H9 (cell line): ENCODE results near the gene DGKE. TPM values are rescaled to one million over a fixed set of nuclear protein-coding genes. Genes with fewer than 3 reads are reported as not detected.

ENCODE experiments used
- DNase-seq: peaks from one replicate; pipeline ENCODE4 v3.0.0-alpha.2; 2017
- H2AFZ ChIP-seq: one replicate; pipeline ENCODE4 v1.6.1; 2013; ENCODE audit warnings: mild to moderate bottlenecking, low read length, control low read depth, moderate library complexity
- H2AK5ac ChIP-seq: 2 replicates; pipeline ENCODE4 v1.6.1; 2013; ENCODE audit warnings: low read length, control low read depth, mixed read lengths; ENCODE audit not compliant: insufficient read length
- H2BK120ac ChIP-seq: one replicate; pipeline ENCODE4 v1.6.1; 2013; ENCODE audit warnings: low read depth, mild to moderate bottlenecking, low read length, control low read depth, inconsistent platforms; ENCODE audit not compliant: poor library complexity, severe bottlenecking
- H2BK12ac ChIP-seq: 2 replicates; pipeline ENCODE4 v1.6.1; 2013; ENCODE audit warnings: low read length, control low read depth, mixed read lengths, low read depth; ENCODE audit not compliant: insufficient read length
- H2BK15ac ChIP-seq: 2 replicates; pipeline ENCODE4 v1.6.1; 2013; ENCODE audit warnings: low read depth, low read length, control low read depth
- H2BK20ac ChIP-seq: one replicate; pipeline ENCODE4 v1.6.1; 2013; ENCODE audit warnings: low read depth, mild to moderate bottlenecking, low read length, control low read depth, inconsistent platforms; ENCODE audit not compliant: poor library complexity, severe bottlenecking
- H2BK5ac ChIP-seq: 2 replicates; pipeline ENCODE4 v1.6.1; 2013; ENCODE audit warnings: low read length, control low read depth, mixed read lengths; ENCODE audit not compliant: insufficient read length
- H3K14ac ChIP-seq: 2 replicates; pipeline ENCODE4 v1.6.1; 2013; ENCODE audit warnings: low read length, control low read depth; ENCODE audit not compliant: insufficient read depth
- H3K18ac ChIP-seq: 2 replicates; pipeline ENCODE4 v1.6.1; 2013; ENCODE audit warnings: low read depth, mild to moderate bottlenecking, mixed read lengths, low read length, control low read depth; ENCODE audit not compliant: insufficient read length
- H3K23ac ChIP-seq: 2 replicates; pipeline ENCODE4 v1.6.1; 2013; ENCODE audit warnings: low read length, control low read depth, mixed read lengths, low read depth; ENCODE audit not compliant: insufficient read length
- H3K23me2 ChIP-seq: 2 replicates; pipeline ENCODE4 v1.6.1; 2013; ENCODE audit warnings: low read depth, mild to moderate bottlenecking, mixed read lengths, low read length, control low read depth; ENCODE audit not compliant: insufficient read length, poor library complexity, severe bottlenecking
- H3K27ac ChIP-seq: 2 replicates; pipeline ENCODE4 v1.5.1; 2013; ENCODE audit warnings: low read length, control low read depth, mixed read lengths, low read depth; ENCODE audit not compliant: insufficient read length
- H3K27me3 ChIP-seq: 2 replicates; pipeline ENCODE4 v1.6.1; 2013; ENCODE audit warnings: low read length, control low read depth, inconsistent platforms; ENCODE audit not compliant: insufficient read depth
- H3K4ac ChIP-seq: 2 replicates; pipeline ENCODE4 v1.6.1; 2013; ENCODE audit warnings: low read depth, mild to moderate bottlenecking, control low read depth, inconsistent platforms, low read length, moderate library complexity
- H3K4me1 ChIP-seq: 2 replicates; pipeline ENCODE4 v1.6.1; 2013; ENCODE audit warnings: low read length, control low read depth, inconsistent platforms; ENCODE audit not compliant: insufficient read depth
- H3K4me2 ChIP-seq: 2 replicates; pipeline ENCODE4 v1.6.1; 2013; ENCODE audit warnings: low read length, control low read depth, mixed read lengths; ENCODE audit not compliant: insufficient read length, insufficient read depth
- H3K56ac ChIP-seq: 2 replicates; pipeline ENCODE4 v1.6.1; 2013; ENCODE audit warnings: low read depth, mild to moderate bottlenecking, mixed read lengths, low read length, control low read depth; ENCODE audit not compliant: insufficient read length
- H3K79me1 ChIP-seq: 2 replicates; pipeline ENCODE4 v1.6.1; 2013; ENCODE audit warnings: low read depth, mild to moderate bottlenecking, moderate library complexity, low read length, control low read depth, inconsistent platforms; ENCODE audit not compliant: insufficient read depth, poor library complexity, severe bottlenecking
- H3K79me2 ChIP-seq: 2 replicates; pipeline ENCODE4 v1.6.1; 2013; ENCODE audit warnings: low read length, control low read depth, inconsistent platforms; ENCODE audit not compliant: insufficient read depth
- H3K9ac ChIP-seq: 2 replicates; pipeline ENCODE4 v1.6.1; 2013; ENCODE audit warnings: low read length, control low read depth, mixed read lengths; ENCODE audit not compliant: insufficient read length; ENCODE audit errors: extremely low read depth
- H3K9me3 ChIP-seq: one replicate; pipeline ENCODE4 v1.6.1; 2013; ENCODE audit warnings: low read depth, low read length, inconsistent platforms; ENCODE audit not compliant: control insufficient read depth
- H3T11ph ChIP-seq: one replicate; pipeline ENCODE4 v1.6.1; 2013; ENCODE audit warnings: mild to moderate bottlenecking, low read length, control low read depth, inconsistent platforms
- H4K20me1 ChIP-seq: one replicate; pipeline ENCODE4 v1.6.1; 2013; ENCODE audit not compliant: control insufficient read depth, insufficient read length, insufficient read depth
- H4K5ac ChIP-seq: 2 replicates; pipeline ENCODE4 v1.6.1; 2013; ENCODE audit warnings: low read depth, mild to moderate bottlenecking, mixed read lengths, low read length, control low read depth; ENCODE audit not compliant: insufficient read length
- H4K8ac ChIP-seq: replicated peaks from 2 replicates; pipeline ENCODE4 v1.6.1; 2013; ENCODE audit warnings: low read length, control low read depth, mixed read lengths, low read depth; ENCODE audit not compliant: insufficient read length
- H4K91ac ChIP-seq: 2 replicates; pipeline ENCODE4 v1.6.1; 2013; ENCODE audit warnings: low read depth, mild to moderate bottlenecking, moderate library complexity, mixed read lengths, low read length, control low read depth; ENCODE audit not compliant: insufficient read length
- H3K27ac Mint-ChIP-seq, 3 experiments: 2 replicates in 2 of 3; 3 replicates in 1 of 3; pipeline ENCODE4 v1.8.0; 2020 to 2021; ENCODE audit warnings: mixed read lengths in 3 of 3, mild to moderate bottlenecking in 1 of 3, moderate library complexity in 1 of 3
- H3K27me3 Mint-ChIP-seq: 2 replicates; pipeline ENCODE4 v1.8.0; 2021; ENCODE audit warnings: low read depth, mild to moderate bottlenecking, moderate library complexity, mixed read lengths
- H3K36me3 Mint-ChIP-seq, 3 experiments: 2 replicates in 2 of 3; 3 replicates in 1 of 3; pipeline ENCODE4 v1.8.0; 2020 to 2021; ENCODE audit warnings: low read depth in 3 of 3, mixed read lengths in 3 of 3; ENCODE audit not compliant: insufficient read depth in 1 of 3
- H3K4me1 Mint-ChIP-seq, 2 experiments: 2 replicates each; pipeline ENCODE4 v1.8.0; 2020; ENCODE audit warnings: mixed read lengths in 2 of 2
- H3K4me3 Mint-ChIP-seq, 2 experiments: 2 replicates in 1 of 2; 3 replicates in 1 of 2; pipeline ENCODE4 v1.8.0; 2020 to 2021; ENCODE audit warnings: mild to moderate bottlenecking in 2 of 2, mixed read lengths in 2 of 2, moderate library complexity in 1 of 2
- H3K9me3 Mint-ChIP-seq, 2 experiments: 2 replicates in 1 of 2; 3 replicates in 1 of 2; pipeline ENCODE4 v1.8.0; 2020; ENCODE audit warnings: mild to moderate bottlenecking in 2 of 2, mixed read lengths in 2 of 2, moderate library complexity in 1 of 2
- CTCF ChIP-seq: fragments of 200-600 bp; sonication (generic); conservative IDR thresholded peaks from 3 replicates; pipeline ENCODE4 v1.8.0; 2021; ENCODE audit warnings: antibody characterized with exemption, mild to moderate bottlenecking
- WGBS: extraction: QIAGEN DNeasy Blood & Tissue Kit; methylation state at CpG from one replicate; pipeline ENCODE4 v1.1.7; 2013; ENCODE audit warnings: missing lambda C conversion rate, low lambda C conversion rate, mixed read lengths; ENCODE audit not compliant: insufficient read length; ENCODE audit errors: extremely low coverage; 5-methylcytosine and 5-hydroxymethylcytosine counted together
- total RNA-seq: library from RNA; stranded (reverse); gene quantifications from 2 replicates; pipeline ENCODE4 v1.2.1, GENCODE V29; 2021

Gene DGKE
- total RNA-seq, 1 experiment from 2014 or later: 4.9 TPM

GRCh38 chr17:56807723-56808122 lies 26.2 kb upstream of the DGKE start:
- Histone ChIP-seq H2AK5ac (no peak overlapping the region), H2BK12ac (no peak overlapping the region), H3K4ac (no peak overlapping the region), H4K5ac (no peak overlapping the region), H2AFZ (no peak overlapping the region), H2BK120ac (no peak overlapping the region), H3K27ac (no peak overlapping the region), H3T11ph (no peak overlapping the region), H4K91ac (no peak overlapping the region), H3K23me2 (no peaks in the 10 kb centered on the region), H3K14ac (no peak overlapping the region), H2BK15ac (no peak overlapping the region), H3K4me1 (no peaks in the 10 kb centered on the region), H3K18ac (no peak overlapping the region), H3K4me2 (no peak overlapping the region), H2BK5ac (no peak overlapping the region), H3K27me3 (no peaks in the 10 kb centered on the region), H3K23ac (no peak overlapping the region), H4K8ac (no peak overlapping the region), H3K9me3 (no peaks in the 10 kb centered on the region), H4K20me1 (no peaks in the 10 kb centered on the region), H3K56ac (no peak overlapping the region), H2BK20ac (no peak overlapping the region), H3K79me1 (no peaks in the 10 kb centered on the region), H3K79me2 (no peaks in the 10 kb centered on the region), H3K9ac (no peak overlapping the region)
- TF ChIP-seq CTCF: no peak
- no peak for DNase-seq
- no peak overlapping the region for H3K4me3 Mint-ChIP-seq
- WGBS: no CpG with 5 or more reads among the region's 3 CpGs
- no peak overlapping the region for H3K27ac Mint-ChIP-seq
- H3K4me1 Mint-ChIP-seq: peaks cover 0 to 3% of the 10 kb centered on the region in 2 experiments; a peak in 1 of 4 replicates
- no peaks in the 10 kb centered on the region; the same call in none of the 2 replicates for H3K27me3 Mint-ChIP-seq
- H3K36me3 Mint-ChIP-seq: no peaks in the 10 kb centered on the region; a peak in 1 of 7 replicates
- no peaks in the 10 kb centered on the region for H3K9me3 Mint-ChIP-seq
